ENCODE results near the gene ODF2. TPM values are rescaled to one million over a fixed set of nuclear protein-coding genes. Genes with fewer than 3 reads are reported as not detected.
"Not testable (repeated sequence)": the region's sequence is repeated elsewhere in the genome, so short reads cannot be mapped to it uniquely, and the experiment has no call there.

The ODF2 gene
- total and polyA plus RNA-seq, 2 experiments from 2014 or later, result 17.5 to 26.9 TPM

DNA sequence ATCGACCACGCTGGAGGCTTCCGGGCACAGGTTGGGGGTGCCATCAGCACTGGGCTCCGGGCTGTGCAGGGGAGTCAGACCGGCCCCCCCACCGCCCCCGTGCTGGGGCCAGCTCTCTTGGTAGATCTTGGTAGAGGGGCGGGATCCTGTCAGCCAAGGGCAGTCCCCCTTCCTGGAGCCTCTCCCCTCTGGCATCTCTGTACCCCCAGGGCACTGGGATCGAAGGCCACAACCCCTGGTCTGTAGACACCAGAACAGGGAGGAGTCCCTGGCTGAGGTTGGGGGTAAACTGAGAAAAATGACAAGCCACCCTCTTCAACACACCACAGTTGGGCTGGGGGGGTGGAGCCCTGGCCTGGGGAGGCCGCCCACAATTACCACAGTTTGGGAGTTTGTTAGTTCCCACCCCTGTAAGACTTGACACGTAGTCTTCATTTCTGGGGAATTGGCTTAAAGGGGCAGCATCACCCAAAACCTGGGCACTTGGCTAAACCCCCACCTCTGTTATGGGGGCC lies 34.3 kb upstream of the ODF2 start (continued):
- TF ChIP-seq, protein P1, sequence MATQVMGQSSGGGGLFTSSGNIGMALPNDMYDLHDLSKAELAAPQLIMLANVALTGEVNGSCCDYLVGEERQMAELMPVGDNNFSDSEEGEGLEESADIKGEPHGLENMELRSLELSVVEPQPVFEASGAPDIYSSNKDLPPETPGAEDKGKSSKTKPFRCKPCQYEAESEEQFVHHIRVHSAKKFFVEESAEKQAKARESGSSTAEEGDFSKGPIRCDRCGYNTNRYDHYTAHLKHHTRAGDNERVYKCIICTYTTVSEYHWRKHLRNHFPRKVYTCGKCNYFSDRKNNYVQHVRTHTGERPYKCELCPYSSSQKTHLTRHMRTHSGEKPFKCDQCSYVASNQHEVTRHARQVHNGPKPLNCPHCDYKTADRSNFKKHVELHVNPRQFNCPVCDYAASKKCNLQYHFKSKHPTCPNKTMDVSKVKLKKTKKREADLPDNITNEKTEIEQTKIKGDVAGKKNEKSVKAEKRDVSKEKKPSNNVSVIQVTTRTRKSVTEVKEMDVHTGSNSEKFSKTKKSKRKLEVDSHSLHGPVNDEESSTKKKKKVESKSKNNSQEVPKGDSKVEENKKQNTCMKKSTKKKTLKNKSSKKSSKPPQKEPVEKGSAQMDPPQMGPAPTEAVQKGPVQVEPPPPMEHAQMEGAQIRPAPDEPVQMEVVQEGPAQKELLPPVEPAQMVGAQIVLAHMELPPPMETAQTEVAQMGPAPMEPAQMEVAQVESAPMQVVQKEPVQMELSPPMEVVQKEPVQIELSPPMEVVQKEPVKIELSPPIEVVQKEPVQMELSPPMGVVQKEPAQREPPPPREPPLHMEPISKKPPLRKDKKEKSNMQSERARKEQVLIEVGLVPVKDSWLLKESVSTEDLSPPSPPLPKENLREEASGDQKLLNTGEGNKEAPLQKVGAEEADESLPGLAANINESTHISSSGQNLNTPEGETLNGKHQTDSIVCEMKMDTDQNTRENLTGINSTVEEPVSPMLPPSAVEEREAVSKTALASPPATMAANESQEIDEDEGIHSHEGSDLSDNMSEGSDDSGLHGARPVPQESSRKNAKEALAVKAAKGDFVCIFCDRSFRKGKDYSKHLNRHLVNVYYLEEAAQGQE (IDR thresholded peaks at IDR 0.05; ENCODE audit: unreplicated experiment), result no peak
- no peak for TF ChIP-seq NANOG (IDR thresholded peaks at IDR 0.05; ENCODE audit: borderline replicate concordance)

DNA sequence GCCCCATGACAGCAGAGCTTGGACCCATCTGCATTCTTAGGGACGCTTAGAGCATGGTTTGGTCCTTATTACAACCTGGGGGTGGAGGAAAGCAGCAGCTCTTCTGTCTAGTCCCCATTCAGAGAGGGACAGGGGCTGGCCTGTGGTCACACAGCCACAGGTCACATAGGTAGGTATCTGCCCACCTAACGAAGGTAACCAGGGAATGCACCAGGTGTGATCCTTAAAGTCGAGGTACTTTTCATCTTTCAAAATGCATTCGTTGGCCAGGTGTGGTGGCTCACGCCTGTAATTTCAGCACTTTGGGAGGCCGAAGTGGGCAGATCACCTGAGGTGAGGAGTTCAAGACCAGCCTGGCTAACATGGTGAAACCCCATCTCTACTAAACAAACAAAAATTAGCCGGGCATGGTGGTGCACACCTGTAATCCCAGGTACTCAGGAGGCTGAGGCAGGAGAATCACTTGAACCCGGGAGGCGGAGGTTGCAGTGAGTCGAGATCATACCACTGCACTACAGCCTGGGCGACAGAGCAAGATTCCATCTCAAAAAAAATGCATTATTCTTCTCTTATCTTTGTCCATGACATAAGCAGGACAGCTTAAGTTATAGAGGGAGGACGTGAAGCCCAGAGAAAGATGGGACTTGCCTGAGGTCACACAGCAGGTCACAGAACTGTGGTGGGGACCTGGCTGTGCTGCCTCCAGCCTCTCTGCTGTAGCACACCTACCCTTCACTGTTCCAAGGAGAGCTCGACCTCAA lies 33.6 kb upstream of the ODF2 start:
- H4K20me1 ChIP-seq (replicated peaks; ENCODE audit: insufficient read depth); H3K36me3 Mint-ChIP-seq (ENCODE audit: low read depth); ATAC-seq; H3K79me2 ChIP-seq (replicated peaks; ENCODE audit: insufficient read depth); H3K4me1 ChIP-seq (ENCODE audit: insufficient read depth); H3K9me3 Mint-ChIP-seq; H3K4me3 ChIP-seq; H3K36me3 ChIP-seq (ENCODE audit: insufficient read depth); DNase-seq (ENCODE audit: low spot score); H3K27ac Mint-ChIP-seq; H3K4me1 Mint-ChIP-seq; H3K4me2 ChIP-seq; H3K27ac ChIP-seq (ENCODE audit: low read depth); H2AFZ ChIP-seq; H3K9me2 ChIP-seq (ENCODE audit: insufficient read depth): not testable (repeated sequence)
- Histone ChIP-seq H3F3A (replicated peaks; ENCODE audit: low read depth) (peaks cover 12% of the 10 kb centered on the region; the same call in 1 of the 2 replicates), H3K27me3 (ENCODE audit: insufficient read depth) (peaks cover 46% of the 10 kb centered on the region)
- H3K4me3 Mint-ChIP-seq, result peak overlapping the region; percentile 17; the same call in 1 of the 3 replicates
- peaks cover 28% of the 10 kb centered on the region for H3K27me3 Mint-ChIP-seq (ENCODE audit: insufficient read depth, low read depth, poor library complexity)

DNA sequence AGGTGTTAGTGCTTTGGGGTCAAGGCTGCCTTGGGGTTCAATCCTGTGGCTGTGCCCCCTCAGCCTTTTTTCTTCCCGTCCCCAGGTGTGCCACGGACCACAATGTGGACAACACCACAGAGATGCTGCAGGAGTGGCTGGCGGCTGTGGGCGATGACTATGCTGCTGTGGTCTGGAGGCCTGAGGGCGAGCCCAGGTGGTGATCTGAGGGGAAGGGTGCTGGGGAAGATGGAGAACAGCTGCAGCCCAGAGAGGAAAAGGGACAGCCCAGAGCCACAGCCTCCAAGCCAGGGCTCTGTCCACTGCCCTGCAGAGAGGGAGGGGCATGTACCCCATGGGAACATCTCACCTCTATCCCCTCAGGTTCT lies 33.0 kb upstream of the ODF2 start:
- Histone ChIP-seq H3K4me2 (no peak overlapping the region), H2AFZ (no peak overlapping the region), H3K79me2 (replicated peaks; ENCODE audit: insufficient read depth) (no peaks in the 10 kb centered on the region), H3K27me3 (ENCODE audit: insufficient read depth) (peaks cover 41% of the 10 kb centered on the region), H3F3A (replicated peaks; ENCODE audit: low read depth) (peaks cover 12% of the 10 kb centered on the region; the same call in 1 of the 2 replicates), H3K9me2 (ENCODE audit: insufficient read depth) (no peaks in the 10 kb centered on the region), H4K20me1 (replicated peaks; ENCODE audit: insufficient read depth) (no peaks in the 10 kb centered on the region), H3K4me1 (ENCODE audit: insufficient read depth) (0 out of 2 replicates have a peak, but pooled peaks cover 5% of the 10 kb centered on the region), H3K27ac (ENCODE audit: low read depth) (no peak overlapping the region), H3K4me3 (no peak overlapping the region), H3K36me3 (ENCODE audit: insufficient read depth) (no peaks in the 10 kb centered on the region)
- Mint-ChIP-seq H3K27me3 (ENCODE audit: insufficient read depth, low read depth, poor library complexity) (peaks cover 24% of the 10 kb centered on the region), H3K27ac (no peak overlapping the region), H3K9me3 (no peaks in the 10 kb centered on the region), H3K4me3 (no peak overlapping the region; the same call in 2 of the 3 replicates), H3K36me3 (ENCODE audit: low read depth) (no peaks in the 10 kb centered on the region), H3K4me1 (peaks cover 5% of the 10 kb centered on the region; the same call in 1 of the 3 replicates)
- ATAC-seq (no peak), DNase-seq (ENCODE audit: low spot score) (no peak)
- no peak for TF ChIP-seq POLR2AphosphoS5 (IDR thresholded peaks at IDR 0.05; ENCODE audit: low read depth)
- TF ChIP-seq, protein P2, sequence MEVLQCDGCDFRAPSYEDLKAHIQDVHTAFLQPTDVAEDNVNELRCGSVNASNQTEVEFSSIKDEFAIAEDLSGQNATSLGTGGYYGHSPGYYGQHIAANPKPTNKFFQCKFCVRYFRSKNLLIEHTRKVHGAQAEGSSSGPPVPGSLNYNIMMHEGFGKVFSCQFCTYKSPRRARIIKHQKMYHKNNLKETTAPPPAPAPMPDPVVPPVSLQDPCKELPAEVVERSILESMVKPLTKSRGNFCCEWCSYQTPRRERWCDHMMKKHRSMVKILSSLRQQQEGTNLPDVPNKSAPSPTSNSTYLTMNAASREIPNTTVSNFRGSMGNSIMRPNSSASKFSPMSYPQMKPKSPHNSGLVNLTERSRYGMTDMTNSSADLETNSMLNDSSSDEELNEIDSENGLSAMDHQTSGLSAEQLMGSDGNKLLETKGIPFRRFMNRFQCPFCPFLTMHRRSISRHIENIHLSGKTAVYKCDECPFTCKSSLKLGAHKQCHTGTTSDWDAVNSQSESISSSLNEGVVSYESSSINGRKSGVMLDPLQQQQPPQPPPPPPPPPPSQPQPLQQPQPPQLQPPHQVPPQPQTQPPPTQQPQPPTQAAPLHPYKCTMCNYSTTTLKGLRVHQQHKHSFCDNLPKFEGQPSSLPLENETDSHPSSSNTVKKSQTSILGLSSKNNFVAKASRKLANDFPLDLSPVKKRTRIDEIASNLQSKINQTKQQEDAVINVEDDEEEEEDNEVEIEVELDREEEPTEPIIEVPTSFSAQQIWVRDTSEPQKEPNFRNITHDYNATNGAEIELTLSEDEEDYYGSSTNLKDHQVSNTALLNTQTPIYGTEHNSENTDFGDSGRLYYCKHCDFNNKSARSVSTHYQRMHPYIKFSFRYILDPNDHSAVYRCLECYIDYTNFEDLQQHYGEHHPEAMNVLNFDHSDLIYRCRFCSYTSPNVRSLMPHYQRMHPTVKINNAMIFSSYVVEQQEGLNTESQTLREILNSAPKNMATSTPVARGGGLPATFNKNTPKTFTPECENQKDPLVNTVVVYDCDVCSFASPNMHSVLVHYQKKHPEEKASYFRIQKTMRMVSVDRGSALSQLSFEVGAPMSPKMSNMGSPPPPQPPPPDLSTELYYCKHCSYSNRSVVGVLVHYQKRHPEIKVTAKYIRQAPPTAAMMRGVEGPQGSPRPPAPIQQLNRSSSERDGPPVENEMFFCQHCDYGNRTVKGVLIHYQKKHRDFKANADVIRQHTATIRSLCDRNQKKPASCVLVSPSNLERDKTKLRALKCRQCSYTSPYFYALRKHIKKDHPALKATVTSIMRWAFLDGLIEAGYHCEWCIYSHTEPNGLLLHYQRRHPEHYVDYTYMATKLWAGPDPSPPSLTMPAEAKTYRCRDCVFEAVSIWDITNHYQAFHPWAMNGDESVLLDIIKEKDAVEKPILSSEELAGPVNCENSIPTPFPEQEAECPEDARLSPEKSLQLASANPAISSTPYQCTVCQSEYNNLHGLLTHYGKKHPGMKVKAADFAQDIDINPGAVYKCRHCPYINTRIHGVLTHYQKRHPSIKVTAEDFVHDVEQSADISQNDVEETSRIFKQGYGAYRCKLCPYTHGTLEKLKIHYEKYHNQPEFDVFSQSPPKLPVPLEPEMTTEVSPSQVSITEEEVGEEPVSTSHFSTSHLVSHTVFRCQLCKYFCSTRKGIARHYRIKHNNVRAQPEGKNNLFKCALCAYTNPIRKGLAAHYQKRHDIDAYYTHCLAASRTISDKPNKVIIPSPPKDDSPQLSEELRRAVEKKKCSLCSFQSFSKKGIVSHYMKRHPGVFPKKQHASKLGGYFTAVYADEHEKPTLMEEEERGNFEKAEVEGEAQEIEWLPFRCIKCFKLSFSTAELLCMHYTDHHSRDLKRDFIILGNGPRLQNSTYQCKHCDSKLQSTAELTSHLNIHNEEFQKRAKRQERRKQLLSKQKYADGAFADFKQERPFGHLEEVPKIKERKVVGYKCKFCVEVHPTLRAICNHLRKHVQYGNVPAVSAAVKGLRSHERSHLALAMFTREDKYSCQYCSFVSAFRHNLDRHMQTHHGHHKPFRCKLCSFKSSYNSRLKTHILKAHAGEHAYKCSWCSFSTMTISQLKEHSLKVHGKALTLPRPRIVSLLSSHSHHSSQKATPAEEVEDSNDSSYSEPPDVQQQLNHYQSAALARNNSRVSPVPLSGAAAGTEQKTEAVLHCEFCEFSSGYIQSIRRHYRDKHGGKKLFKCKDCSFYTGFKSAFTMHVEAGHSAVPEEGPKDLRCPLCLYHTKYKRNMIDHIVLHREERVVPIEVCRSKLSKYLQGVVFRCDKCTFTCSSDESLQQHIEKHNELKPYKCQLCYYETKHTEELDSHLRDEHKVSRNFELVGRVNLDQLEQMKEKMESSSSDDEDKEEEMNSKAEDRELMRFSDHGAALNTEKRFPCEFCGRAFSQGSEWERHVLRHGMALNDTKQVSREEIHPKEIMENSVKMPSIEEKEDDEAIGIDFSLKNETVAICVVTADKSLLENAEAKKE (CRISPR knock-in tag; IDR thresholded peaks at IDR 0.05), result no peak
- TF ChIP-seq, protein P3, sequence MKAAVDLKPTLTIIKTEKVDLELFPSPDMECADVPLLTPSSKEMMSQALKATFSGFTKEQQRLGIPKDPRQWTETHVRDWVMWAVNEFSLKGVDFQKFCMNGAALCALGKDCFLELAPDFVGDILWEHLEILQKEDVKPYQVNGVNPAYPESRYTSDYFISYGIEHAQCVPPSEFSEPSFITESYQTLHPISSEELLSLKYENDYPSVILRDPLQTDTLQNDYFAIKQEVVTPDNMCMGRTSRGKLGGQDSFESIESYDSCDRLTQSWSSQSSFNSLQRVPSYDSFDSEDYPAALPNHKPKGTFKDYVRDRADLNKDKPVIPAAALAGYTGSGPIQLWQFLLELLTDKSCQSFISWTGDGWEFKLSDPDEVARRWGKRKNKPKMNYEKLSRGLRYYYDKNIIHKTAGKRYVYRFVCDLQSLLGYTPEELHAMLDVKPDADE (IDR thresholded peaks at IDR 0.05), result no peak

Measured in GM23338 (cell line).